Activated T-cell treated with anti-CD3 and anti-CD28 coated beads, Interleukin-2, amount 50 U/mL, for 48 hours (primary cell): ENCODE measurements around the gene SMIM35.
"Not testable (repeated sequence)": the region's sequence is repeated elsewhere in the genome, so short reads cannot be mapped to it uniquely, and the experiment has no call there.

Source experiments
- DNase-seq, 2 experiments: peaks; one replicate each; pipeline ENCODE4 v3.0.0-alpha.2; 2020

The SMIM35 gene

DNA sequence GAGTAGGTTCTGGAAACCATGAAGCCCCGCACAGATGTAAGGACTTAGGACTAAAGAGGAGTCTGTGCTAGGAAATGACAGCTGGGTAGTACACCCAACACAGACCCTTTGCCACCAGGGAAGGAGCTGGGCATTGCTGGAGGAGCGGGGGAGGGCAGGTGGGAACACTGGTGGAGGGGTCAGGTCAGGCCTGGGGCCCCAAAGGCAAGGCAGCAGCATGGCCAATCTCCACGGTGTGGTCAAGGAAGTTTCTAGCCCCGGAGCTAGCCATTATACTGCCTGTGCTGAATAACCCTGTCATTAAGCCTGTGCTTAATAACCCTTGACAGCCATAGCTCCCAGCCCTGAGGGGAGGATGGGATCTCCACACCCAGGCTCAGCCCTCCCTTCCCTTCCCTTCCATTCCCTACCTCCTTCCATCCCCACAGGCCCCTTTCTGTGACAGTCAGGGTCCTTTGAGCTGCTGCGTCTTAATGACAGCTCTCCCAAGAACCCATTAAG, 7.8 kb downstream of the SMIM35 start:
- no peak for DNase-seq

DNA sequence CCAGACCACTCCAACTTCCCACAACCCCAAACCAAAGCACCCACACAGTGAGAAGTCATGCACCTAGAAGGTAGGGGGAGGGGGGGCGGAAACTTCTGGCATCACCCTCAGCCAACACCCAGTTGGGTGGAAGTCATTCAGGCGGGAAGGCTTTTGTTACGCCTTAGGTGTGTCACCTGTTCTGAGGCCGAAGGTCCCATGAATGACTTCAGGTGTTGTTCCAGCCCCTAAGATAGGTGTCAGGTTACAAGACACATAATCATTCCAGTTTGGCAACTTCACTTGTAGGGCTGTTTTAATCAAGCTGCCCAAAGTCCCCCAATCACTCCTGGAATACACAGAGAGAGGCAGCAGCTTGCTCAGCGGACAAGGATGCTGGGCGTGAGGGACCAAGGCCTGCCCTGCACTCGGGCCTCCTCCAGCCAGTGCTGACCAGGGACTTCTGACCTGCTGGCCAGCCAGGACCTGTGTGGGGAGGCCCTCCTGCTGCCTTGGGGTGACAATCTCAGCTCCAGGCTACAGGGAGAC, 9.9 kb downstream of the SMIM35 start, which contains the start of gene TMPRSS4:
TMPRSS4 (plus strand) TSS at position 325 of the 528 bp plus-strand sequence. CDS start 225 bp downstream, outside the sequence.
- no peak for DNase-seq

DNA sequence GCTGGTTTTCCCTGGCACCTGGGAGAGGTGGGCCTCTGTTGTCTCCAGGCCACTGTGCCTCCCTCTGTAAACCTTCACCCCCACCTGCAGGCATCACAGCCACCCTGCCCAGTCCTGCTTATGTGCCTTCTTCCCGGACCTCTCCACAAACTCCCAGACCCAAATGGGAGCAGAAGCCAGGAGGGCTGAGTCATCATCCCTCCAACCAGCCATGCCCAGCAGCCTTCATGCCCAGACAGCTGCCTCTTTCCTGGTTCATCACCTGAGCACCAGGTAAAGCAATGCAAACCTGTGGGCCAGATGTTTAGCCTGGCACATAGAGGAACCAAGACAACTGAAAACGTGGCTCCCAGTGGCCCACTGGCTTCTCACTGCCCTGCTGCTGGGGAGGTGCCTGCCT, 12.0 kb downstream of the SMIM35 start:
- DNase-seq: no peak

DNA sequence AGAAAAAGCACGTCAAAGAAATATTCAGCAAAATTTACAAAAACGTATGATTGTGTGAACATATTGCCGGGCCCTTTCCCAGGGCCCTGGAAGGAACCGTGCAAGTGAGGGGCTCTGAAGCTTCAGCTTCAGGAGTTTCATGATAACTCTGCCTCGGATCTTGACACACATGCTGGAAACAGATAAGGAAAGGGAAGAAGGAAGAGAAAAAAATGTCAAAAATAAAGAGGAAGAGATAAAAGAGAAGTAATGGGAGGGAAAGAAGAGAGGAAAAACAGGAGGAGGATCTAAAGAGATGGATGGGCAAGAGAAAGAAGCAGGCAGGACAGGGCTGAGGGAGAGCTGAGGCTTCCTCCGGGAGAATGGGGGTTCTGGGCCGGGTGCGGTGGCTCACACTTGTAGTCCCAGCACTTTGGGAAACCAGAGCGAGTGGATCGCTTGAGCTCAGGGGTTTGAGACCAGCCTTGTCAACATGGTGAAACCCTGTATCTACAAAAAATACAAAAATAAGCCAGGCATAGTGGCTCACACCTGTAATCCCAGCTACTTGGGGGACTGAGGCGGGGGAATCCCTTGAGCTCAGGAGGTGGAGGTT, 12.6 kb downstream of the SMIM35 start:
- DNase-seq: no peak

DNA sequence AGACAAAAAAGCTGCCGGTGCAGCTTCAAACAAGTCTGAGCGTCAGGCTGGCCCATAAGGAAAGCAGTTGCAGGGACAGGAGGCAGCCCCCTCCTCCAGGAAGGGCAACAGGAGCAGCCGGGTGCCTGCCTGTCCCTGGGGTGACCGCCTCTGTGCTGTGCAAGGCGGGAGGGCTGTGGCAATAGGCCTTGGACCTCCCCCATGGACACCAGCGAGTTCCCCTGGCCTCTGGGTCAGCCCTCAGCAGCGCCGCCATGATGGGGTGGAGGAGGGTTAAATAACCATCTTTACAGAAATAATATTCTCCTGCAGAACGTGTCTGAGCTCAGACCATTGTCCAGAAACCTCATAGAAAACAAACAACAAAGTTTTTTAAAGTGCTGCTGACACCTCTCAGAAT, 13.2 kb downstream of the SMIM35 start:
- DNase-seq: no peak

DNA sequence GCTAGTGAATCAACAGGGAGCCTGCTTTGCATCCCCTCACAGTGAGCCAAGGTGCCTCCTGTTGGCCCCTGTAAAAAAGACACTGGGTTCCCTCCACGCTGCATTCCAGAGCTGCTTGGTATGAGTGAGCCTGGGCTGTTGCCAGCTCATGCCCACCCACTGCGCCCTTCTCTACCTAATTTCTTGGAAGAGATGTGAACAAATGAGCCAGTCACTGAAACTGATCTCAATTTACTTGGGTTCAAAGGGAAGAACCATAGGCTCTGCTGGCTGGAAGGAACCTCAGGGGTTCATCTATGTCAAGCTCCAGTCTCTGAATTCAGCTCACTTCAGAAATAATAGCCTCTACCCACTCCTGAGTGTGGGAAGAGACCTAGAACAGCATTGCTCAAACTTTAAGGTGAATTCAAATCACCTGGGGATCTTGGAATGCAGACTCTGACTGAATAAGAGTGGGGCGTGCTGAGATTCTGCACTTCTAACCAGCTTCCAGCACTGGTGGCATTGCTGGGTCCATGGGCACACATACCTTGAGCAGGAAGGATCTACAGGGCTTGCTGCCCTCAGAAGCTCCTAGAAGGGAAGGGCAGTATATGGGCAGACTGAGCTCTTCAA, 15.2 kb downstream of the SMIM35 start:
- no peak for DNase-seq

DNA sequence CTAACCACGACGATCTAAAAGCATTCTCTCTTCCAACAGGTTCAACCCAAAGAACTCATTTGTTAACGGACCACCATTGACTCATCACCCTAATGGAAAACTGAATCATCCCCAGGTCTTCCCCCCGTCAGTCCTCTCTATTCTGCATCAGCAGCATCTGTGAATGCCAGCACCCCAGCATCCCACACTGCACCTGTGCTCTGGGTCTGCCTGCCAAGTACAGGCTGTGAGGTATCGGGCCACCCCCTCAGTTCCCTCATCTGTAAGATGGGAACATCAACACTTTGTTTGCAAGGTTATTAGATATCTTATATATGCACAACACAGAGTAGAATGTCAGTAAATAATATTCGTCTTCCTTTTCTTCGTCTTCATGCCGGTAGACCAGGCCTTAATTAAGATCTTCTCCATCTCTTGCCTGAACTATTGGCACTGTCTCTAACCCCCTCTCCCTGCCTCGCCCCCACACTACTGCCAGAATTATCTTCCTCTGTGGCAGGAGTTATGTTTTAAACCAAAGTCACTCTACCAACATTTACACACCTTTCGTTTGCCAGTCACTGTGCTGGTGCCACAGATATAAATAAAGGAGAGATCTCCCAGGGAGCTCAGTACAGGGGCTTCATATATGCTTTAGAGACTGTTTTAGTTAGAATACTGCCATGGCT, 17.7 kb downstream of the SMIM35 start:
- no peak for DNase-seq

DNA sequence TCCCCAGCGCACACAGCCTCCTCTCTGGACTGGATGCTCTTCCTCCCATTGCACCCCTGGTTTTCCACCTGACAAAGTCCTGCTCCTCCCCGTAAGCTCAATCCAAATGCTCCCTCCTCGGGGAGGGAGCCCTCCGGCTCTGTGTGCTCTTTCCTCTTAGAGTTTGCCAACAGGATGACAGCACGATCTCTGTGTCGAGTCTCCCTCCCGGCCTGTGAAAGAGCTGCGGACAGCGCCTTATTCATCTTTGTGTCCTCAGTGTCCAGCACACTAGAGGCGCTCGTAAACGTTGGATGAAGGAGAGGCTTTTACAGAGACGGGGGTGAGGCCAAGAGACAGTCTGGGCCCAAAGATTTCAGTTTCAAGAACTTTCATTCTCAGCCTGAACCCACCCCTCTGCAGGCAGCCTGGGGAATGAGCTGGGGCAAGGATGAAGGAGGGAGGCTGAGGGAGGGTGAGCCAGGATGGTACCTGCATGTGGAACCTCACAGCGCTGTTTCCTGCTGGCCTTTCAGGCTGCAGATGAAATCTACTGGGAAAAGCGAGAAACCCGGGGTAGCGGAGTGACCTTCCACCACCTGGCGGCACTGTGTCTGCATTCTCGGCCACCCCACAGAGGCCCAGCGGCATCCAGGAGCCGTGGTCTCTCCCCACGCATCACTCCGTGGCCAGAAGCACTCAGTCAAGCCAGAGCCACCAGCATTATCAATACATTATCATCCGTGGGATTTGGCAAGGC, 18.4 kb downstream of the SMIM35 start:
- no peak for DNase-seq

DNA sequence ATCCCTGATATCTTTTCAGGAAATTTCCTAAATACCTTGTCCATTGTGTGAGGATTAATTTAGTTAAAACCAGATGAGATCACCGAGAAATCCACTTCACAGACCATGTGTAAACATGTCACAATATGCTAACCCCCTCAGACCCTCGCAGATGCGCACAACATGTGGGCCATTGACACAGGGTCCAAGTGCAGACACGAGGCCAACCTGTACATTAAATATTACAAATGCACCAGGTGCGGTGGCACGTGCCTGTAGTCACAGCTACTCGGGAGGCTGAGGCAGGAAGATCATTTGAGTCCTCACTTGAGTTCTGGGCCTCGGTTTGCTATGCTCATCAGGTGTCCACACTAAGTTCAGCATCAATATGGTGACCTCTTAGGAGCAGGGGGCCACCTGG, 19.8 kb downstream of the SMIM35 start:
- no peak for DNase-seq

DNA sequence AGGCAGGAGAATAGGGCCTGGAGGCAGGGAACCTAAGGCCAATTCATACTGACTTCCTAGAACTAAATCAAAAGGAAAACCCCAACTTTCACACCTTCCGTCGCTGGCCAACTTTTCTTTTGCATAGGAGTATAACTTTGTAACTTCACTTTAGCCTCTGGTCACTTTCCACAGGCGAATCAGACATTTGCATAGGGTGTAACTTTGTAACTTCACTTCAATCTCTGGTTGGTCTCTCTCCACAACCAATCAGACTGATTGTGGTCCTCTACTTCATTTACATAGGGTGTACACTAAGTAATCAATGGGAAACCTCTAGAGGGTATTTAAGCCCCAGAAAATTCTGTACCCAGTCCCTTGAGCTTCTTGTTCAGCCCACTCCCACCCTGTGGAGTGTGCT, 21.4 kb downstream of the SMIM35 start:
- no peak for DNase-seq

DNA sequence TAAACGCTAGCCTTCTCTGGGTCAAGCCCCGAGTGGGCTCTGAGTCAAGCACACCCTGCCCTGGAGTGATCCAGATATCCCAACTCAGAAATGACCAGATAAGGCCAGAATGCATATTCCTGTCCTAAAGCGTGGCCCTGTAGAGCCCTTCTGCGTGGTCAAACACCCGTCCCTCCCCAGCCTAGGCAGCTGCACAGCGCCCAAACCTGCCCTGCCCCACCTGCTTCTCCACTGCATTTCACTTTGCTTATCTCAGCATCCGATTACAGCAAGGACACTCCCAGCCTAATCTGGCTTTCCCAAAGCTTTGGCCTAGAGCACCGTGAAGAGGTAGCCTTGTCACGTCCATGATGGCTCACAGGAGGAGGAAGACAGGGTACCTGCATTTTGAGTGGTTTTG, 21.8 kb downstream of the SMIM35 start:
- DNase-seq: no peak

DNA sequence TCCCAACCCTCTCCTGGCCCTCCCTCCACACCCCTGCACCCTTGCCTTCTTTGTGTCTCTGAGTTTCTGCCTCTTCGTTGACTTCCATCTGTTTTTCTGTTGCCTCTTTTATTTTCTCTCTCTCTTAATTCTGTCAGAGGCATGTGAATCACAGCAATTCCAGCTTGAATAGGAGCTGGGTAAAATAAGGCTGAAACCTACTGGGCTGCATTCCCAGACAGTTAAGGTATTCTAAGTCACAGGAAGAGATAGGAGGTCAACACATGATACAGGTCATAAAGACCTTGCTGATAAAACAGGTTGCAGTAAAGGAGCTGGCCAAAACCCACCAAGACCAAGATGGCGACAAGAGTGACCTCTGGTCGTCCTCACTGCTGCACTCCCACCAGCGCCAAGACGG, 24.1 kb downstream of the SMIM35 start:
- DNase-seq: not testable (repeated sequence)

DNA sequence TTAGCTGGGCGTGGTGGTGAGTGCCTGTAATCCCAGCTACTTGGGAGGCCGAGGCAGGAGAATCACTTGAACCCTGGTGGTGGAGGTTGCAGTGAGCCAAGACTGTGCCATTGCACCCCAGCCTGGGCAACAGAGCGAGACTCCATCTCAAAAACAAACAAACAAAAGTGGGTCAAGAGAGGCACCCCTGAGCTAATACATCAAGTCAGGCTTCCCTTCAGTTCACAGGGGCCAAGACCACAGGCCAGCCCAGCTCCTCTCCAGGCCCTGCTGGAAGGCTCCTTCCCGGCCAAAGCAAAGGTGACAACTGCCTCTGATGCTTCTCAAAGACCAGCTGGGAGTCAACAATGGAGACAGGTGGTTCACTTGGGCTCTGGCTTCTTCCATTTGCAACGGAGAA, 24.6 kb downstream of the SMIM35 start:
- not testable (repeated sequence) for DNase-seq

DNA sequence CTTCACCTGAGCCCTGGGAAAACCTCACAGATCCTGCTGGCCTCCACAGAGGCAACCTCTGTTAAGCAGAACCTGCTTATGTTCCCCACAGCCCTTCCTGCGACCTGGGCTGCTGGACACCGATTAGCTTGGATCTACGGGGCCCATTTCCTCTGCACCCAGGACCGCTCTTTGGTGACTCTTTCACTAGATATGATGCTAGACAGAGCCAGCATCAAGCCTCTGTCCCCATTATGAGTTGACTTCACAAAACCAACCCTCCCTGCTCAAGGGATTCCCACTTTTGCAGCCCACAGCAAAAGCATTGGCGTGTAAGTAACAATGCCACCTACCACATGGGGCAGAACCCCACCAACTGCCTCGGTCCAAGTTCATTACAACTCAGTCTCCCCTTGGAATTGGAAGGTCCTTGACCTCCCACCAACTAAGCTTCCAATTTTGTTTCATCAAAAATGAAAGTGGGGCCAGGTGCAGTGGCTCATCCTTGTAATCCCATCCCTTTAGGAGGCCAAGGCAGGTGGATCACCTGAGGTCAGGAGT, 25.1 kb downstream of the SMIM35 start:
- no peak for DNase-seq

DNA sequence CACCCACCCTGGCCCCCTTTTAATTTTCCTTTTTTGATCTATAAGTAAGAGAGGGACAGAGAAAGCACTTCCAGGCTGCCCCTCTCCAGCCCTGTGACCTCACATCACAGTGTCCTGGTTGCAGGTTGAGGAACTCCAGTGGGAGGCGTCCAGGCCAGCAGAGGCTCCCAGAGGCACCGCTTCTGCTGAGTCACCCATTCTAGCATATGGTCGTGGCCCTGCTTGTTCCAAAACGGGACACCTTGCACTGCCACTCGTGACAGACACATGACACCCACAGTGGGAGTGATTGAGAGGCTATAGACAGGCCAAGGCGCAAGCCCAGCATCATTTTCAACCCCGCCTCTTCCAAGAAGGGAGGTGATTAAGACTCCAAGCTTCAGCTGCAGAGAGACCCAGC, 25.9 kb downstream of the SMIM35 start:
- DNase-seq: no peak

DNA sequence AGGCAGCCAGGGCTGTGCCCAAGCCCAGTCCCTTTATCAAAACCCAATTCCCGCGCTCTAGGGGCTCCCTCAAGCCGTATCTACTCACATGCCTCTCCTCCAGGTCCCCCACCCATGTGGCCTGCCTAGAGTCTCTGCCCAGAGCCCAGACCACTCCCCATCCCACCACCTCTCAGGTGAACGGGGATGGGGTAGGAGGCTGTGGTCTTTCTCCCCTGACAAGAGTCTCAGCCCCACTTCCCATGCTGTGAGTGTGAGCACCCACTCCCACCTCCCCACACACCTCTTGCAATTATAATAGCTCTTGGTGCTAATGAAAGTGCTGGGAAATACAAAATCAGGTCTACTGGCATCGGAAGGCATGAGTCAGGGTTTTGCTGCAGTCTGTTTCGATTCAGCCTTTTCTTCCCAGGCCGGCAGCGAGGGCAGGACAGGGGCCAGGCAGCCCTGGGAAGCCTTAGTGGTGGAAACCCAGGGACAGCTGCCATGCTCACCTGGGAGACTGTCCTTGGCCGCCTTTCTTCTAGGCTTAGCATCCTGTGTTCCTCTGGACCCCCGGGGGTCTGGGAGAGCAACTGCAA, 26.6 kb downstream of the SMIM35 start:
- DNase-seq: no peak

DNA sequence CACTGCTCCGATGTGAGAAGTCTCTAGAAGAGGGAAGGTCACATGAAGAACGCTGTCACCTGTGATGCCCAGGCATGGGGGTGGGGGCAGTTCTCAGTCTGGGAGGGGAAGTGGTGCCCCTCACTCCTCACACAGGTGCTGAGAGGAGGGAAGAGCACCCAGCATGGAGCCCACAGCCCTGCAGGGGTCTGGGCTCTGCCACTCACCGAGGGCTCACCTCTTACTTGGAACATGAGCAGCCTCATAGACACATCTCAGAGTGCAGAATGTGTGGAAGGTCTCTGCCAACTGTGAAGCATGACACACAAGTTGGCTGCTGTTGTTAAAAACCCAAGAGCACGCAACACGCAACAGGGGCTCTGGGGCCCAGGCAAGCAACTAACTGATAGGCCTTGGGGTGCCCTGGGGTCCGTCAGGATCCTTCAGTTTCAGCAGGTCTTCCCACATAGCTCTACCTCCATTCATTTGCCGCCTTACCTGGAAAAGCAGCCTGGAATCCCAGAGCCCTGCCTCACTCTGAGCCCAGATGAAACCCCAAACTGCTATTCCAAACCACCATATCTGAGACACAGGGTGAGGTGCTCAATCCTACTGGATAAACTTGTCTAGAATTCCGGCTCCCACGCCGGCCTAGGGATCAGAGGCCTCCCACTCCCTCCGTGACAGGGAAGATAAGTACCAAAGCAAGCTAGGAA, 27.4 kb downstream of the SMIM35 start:
- no peak for DNase-seq

DNA sequence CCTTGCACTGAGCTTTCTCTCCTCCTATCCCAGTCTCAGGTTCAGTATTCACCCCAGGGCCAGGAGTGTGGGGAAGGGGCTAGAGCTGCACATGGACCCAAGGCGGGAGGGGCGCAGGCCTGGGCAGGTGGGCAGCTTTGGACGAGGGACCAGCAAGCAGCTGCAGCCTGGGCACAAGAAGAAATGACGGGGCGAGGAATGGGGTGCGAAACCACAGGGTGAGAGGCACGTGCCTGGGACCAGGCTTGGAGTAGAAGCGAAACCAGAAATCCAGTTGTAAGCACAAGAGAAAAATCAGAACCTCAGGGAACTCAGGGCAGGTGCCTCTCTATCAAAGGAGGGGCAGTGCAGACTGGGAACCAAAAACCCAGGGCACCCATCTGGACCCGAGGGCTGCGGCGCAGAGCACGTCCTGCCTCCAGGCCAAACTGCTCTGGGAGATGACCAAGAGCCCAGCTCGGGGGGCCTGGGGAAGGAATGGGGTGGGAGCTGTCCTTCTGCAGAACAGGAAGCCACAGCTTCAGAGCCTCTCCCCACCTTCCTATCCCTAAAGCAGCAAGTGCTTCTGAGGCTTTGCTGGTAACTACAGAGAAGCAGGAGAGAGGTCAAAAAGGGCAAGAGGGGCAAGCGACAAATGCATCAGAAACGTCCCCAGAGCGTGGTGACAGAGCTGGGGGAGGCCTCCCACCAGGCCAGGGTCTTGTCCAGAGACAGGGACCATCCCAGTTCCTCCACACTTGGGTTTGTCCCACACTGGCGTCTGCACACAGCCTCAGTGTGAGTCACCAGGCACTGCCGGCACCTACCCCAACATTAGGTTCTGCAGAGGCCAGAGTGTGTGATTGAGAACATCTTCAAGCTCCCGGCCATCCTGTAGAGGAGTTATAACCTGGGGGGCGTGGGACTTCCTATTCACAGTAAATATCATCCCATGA, 28.2 kb downstream of the SMIM35 start:
- no peak for DNase-seq

DNA sequence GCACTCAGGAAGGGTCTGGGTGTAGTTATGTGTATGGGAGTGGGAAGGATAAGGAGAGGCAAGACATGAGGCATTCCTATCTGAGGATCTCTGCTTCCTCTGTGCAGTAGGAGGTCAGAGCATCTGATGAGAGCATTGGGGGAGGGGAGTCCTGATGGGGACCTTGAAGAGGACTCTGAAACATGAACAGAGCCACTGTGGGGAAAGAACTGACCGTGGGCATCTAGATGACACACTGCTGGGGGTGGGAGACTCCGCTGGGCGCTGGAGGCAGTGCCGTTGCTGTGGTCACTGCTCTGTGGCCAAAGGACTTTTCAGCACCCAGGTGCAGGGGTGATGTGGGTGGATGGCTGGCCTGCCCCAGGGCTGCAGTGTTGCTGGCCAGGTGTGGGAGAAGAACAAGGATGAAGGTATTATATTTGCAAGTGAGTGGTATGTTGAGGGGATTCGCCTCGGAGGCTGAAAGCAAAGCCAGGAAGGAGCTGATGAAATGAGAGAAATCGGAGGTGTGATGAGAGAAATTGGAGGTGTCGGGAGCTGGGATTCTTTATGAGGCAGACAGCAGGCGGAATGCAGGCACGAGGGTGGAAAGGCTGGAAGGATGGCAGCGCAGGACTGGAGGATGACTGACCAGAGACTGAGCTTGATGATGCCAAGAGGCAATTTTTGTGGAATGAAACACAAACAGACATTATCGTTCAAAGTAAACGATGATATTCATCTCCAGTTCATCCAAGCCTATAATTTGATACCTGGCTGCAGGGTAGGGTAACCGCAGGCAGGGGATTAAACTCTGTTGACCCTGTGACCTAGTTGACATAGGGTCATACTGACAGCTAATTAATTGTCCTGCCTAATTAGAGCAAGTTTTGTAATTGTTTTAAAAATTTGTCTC, 29.3 kb downstream of the SMIM35 start:
- no peak for DNase-seq

DNA sequence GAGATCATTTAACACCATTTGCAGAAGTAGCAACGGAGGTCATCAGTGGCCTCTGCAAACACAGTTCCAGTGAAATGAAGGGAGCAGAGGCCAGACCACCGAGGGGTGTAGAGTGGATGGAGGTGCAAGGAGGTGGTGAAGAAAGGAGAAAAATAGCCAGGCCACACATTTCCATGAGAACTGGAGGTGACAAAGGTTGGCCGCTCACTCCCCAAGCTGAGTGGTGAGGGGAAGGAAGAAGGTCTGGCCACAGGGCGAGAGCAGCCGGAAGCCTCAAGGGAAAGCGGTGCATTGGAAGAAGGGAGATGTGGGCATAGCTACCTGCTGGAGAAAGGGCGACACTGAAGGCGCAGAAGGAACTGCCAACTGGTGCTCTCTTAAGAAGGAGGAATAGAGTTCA, 30.0 kb downstream of the SMIM35 start:
- no peak for DNase-seq
